B cell (primary cell): ENCODE results near the gene SFXN1. TPM values are rescaled to one million over a fixed set of nuclear protein-coding genes. Genes with fewer than 3 reads are reported as not detected.

ENCODE experiments used
- ATAC-seq: fragments of 200-7000 bp; cut with Tn5 transposase; one replicate; pipeline ENCODE4 v1.10.0; 2021; ENCODE audit warnings: low read depth, mild to moderate bottlenecking, moderate number of reproducible peaks, moderate library complexity
- CTCF ChIA-PET: fragments of 350-600 bp; sonication (Branson Sonifier 250); formaldehyde crosslinking; loops from one replicate; lab custom pipeline; 2021; ENCODE audit warnings: antibody characterized with exemption, inconsistent platforms; lab: Charles Lee
- POLR2A ChIA-PET: fragments of 350-600 bp; sonication (Branson Sonifier 250); formaldehyde crosslinking; loops from one replicate; lab custom pipeline; 2021; ENCODE audit warnings: antibody characterized with exemption; lab: Charles Lee
- DNase-seq: peaks from one replicate; pipeline ENCODE4 v3.0.0; 2013
- H2AFZ ChIP-seq: 2 replicates; pipeline ENCODE4 v1.6.1; 2012; ENCODE audit warnings: mild to moderate bottlenecking, low read depth, low read length; ENCODE audit not compliant: insufficient read depth, poor library complexity, severe bottlenecking
- H3K27ac ChIP-seq, 2 donors: 1 replicate in 1 of 2; 2 replicates in 1 of 2; pipeline ENCODE4 v1.5.1; 2012 to 2013; ENCODE audit warnings: low read length in 2 of 2, mild to moderate bottlenecking in 2 of 2, moderate library complexity in 1 of 2
- H3K27me3 ChIP-seq, 4 experiments: fragments of 200-600 bp in 1 of 4; sonication (generic) in 1 of 4; replicated peaks in 1 of 4; 1 replicate in 2 of 4; 2 replicates in 2 of 4; pipeline versions ENCODE4 v1.6.1 to v1.7.0; 2013 to 2016; ENCODE audit warnings: low read length in 3 of 4, mild to moderate bottlenecking in 2 of 4, mixed read lengths in 1 of 4, moderate library complexity in 1 of 4; ENCODE audit not compliant: insufficient read depth in 4 of 4, control insufficient read depth in 3 of 4; ENCODE audit errors: control extremely low read depth in 1 of 4
- H3K36me3 ChIP-seq, 2 experiments: replicated peaks in 1 of 2; 1 replicate in 1 of 2; 2 replicates in 1 of 2; pipeline versions ENCODE4 v1.6.1 to v1.7.1; 2013; ENCODE audit warnings: low read length in 1 of 2; ENCODE audit not compliant: insufficient read depth in 2 of 2, control insufficient read depth in 1 of 2; ENCODE audit errors: control extremely low read depth in 1 of 2, extremely low read depth in 1 of 2
- H3K4me1 ChIP-seq, 2 donors: fragments of 200-600 bp in 1 of 2; sonication (generic) in 1 of 2; 1 replicate in 1 of 2; 2 replicates in 1 of 2; pipeline versions ENCODE4 v1.5.1 to v1.6.1; 2013 to 2017; ENCODE audit warnings: low read length in 2 of 2; ENCODE audit not compliant: control insufficient read depth in 2 of 2, insufficient read depth in 2 of 2
- H3K4me2 ChIP-seq: replicated peaks from 2 replicates; pipeline ENCODE3; 2012; ENCODE audit warnings: mild to moderate bottlenecking, low read depth, low read length; ENCODE audit not compliant: poor library complexity, severe bottlenecking
- H3K4me3 ChIP-seq, 5 experiments: fragments of 200-600 bp in 1 of 5; sonication (generic) in 1 of 5; 1 replicate in 3 of 5; 2 replicates in 2 of 5; pipeline versions ENCODE4 v1.5.1 to v1.7.0; 2011 to 2016; ENCODE audit warnings: low read length in 4 of 5, mild to moderate bottlenecking in 4 of 5, low read depth in 2 of 5, control low read depth in 1 of 5, moderate library complexity in 1 of 5; ENCODE audit not compliant: insufficient read depth in 1 of 5; ENCODE audit errors: control extremely low read depth in 1 of 5, extremely low read depth in 1 of 5
- H3K79me2 ChIP-seq: fragments of 200-600 bp; sonication (generic); one replicate; pipeline ENCODE4 v1.6.0; 2016; ENCODE audit warnings: low read length; ENCODE audit not compliant: control insufficient read depth, insufficient read depth
- H3K9ac ChIP-seq: fragments of 200-600 bp; sonication (generic); 2 replicates; pipeline ENCODE4 v1.6.1; 2017; ENCODE audit warnings: mild to moderate bottlenecking, low read length, moderate library complexity
- H3K9me3 ChIP-seq, 3 donors: one replicate each; pipeline versions ENCODE4 v1.6.1 to v1.7.1; 2013; ENCODE audit warnings: low read length in 2 of 3; ENCODE audit not compliant: control insufficient read depth in 2 of 3, insufficient read depth in 1 of 3; ENCODE audit errors: control extremely low read depth in 1 of 3
- H4K20me1 ChIP-seq: 2 replicates; pipeline ENCODE4 v1.6.0; 2012; ENCODE audit warnings: mild to moderate bottlenecking, low read length; ENCODE audit not compliant: insufficient read depth, control insufficient read depth, poor library complexity, severe bottlenecking
- H3K27ac Mint-ChIP-seq: one replicate; pipeline ENCODE4 v1.8.0; 2021; ENCODE audit warnings: mixed read lengths
- H3K27me3 Mint-ChIP-seq: one replicate; pipeline ENCODE4 v1.8.0; 2021; ENCODE audit warnings: mixed read lengths
- H3K4me1 Mint-ChIP-seq: one replicate; pipeline ENCODE4 v1.8.0; 2021; ENCODE audit warnings: mixed read lengths
- H3K4me3 Mint-ChIP-seq: one replicate; pipeline ENCODE4 v1.8.0; 2021; ENCODE audit warnings: mixed read lengths
- H3K9me3 Mint-ChIP-seq: one replicate; pipeline ENCODE4 v1.8.0; 2022; ENCODE audit warnings: mixed read lengths; ENCODE audit not compliant: insufficient read depth
- CTCF ChIP-seq: fragments of 200-600 bp; IDR thresholded peaks from one replicate; pipeline ENCODE4 v1.8.0; 2022; ENCODE audit warnings: antibody characterized with exemption, mild to moderate bottlenecking
- EZH2 ChIP-seq: IDR thresholded peaks from 2 replicates; pipeline ENCODE4 v1.6.1; 2012; ENCODE audit warnings: borderline replicate concordance, low read depth, mild to moderate bottlenecking, moderate library complexity, low read length; ENCODE audit not compliant: insufficient read depth, poor library complexity, severe bottlenecking
- WGBS: methylation state at CpG from one replicate; pipeline ENCODE4 v1.1.5; 2013; ENCODE audit warnings: missing lambda C conversion rate; ENCODE audit not compliant: insufficient coverage; 5-methylcytosine and 5-hydroxymethylcytosine counted together
- intact Hi-C: fragments of 100-400 bp; cut with micrococcal nuclease; formaldehyde crosslinking; loops from one replicate; pipeline ENCODE4 v1.10.0; 2022
- polyA plus RNA-seq: library from polyadenylated mRNA; depleted of rRNA; stranded (reverse); fragments of >200 nt; gene quantifications from 2 replicates; pipeline ENCODE4 v1.2.3, GENCODE V29; 2012
- total RNA-seq, 2 donors: library from RNA; stranded (reverse); fragments of 120-200 nt in 1 of 2; gene quantifications; 1 replicate in 1 of 2; 2 replicates in 1 of 2; pipeline versions ENCODE4 v1.2.3 to v1.2.4, GENCODE V29; 2013 to 2022

Gene SFXN1
- total and polyA plus RNA-seq, 2 donors (not counting 1 experiment from before 2014, with no cell fraction given) = 16.4 to 30.5 TPM

DNA sequence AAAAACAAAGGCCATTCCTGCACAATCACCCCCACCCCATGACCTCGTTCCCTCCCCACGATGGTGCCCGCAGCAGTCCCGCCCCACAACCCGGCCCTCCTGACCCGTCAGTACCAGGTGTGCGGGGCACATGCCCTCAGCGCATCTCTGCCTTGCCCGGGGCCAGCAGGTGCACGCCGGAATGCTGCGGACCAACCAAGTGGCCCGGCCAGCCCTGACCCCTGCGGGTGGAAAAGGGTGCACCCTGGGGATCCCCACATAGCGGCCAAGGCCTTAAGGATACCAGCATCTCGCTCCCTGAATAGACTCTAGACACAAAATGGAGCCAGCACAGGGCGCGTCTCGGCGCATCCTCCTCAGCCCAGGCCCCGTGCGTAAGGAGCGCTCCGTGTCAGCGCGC, 6.0 kb downstream of the SFXN1 start:
- TF ChIP-seq CTCF = no peak
- TF ChIP-seq EZH2 = no peak
- CTCF ChIA-PET = interaction anchor here (0.9 kb wide), 1 partner anchor 24 kb away, joined by 3 read pairs; no protein-coding TSS in a partner anchor

DNA sequence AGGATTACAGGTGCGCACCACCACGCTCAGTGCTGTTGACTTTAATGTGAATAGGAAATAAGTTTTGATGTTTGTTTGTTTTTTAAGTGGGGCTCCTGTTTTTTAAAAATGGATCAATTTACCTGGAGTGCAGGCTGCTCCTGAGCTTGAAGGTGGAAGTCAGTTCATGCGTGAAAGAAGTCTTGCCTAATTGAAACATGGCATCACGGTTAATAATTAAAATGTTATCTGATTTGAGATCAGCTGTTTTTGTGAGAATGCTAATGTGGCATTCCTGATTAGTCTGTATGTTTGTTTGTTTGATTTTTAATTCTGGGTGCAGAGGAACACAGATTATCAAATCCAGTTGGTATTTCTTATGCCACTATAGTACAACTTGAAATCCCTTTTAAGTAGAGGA, 6.5 kb downstream of the SFXN1 start:
- ChIA-PET CTCF (interaction anchor here (0.9 kb wide), 1 partner anchor 24 kb away, joined by 3 read pairs; no protein-coding TSS in a partner anchor), POLR2A (no interaction called here)
- Histone ChIP-seq H3K4me2 (no peak overlapping the region), H3K79me2 (peaks cover 93% of the 10 kb centered on the region), H3K9me3 (no peaks in the 10 kb centered on the region), H4K20me1 (peaks cover 9% of the 10 kb centered on the region), H3K36me3 (peaks cover 0 to 21% of the 10 kb centered on the region in 2 experiments), H3K27ac (no peak overlapping the region), H3K4me1 (peaks cover 6 to 9% of the 10 kb centered on the region in 2 donors), H3K4me3 (no peak overlapping the region), H3K9ac (no peak overlapping the region), H2AFZ (no peak overlapping the region), H3K27me3 (no peaks in the 10 kb centered on the region)
- intact Hi-C loops = no loop called here
- no peak for DNase-seq
- H3K4me1 Mint-ChIP-seq = peaks cover 29% of the 10 kb centered on the region
- no peaks in the 10 kb centered on the region for H3K9me3 Mint-ChIP-seq
- TF ChIP-seq CTCF (no peak), EZH2 (no peak)
- whole genome bisulfite sequencing = 100% methylated on average over 1 of the region's 4 CpGs
- H3K27ac Mint-ChIP-seq = no peak overlapping the region
- no peaks in the 10 kb centered on the region for H3K27me3 Mint-ChIP-seq
- no peak for ATAC-seq
- no peak overlapping the region for H3K4me3 Mint-ChIP-seq

More for the DNA sequence above, 6.0 kb downstream of the SFXN1 start:
- H3K4me3 Mint-ChIP-seq = no peak overlapping the region
- peaks cover 9% of the 10 kb centered on the region for H4K20me1 ChIP-seq
- intact Hi-C loops = no loop called here
- H3K4me1 ChIP-seq = peaks cover 12 to 14% of the 10 kb centered on the region in 2 donors
- H3K9me3 Mint-ChIP-seq = no peaks in the 10 kb centered on the region
- H3K4me1 Mint-ChIP-seq = peaks cover 31% of the 10 kb centered on the region
- no peak overlapping the region for H3K27ac Mint-ChIP-seq
- H3K4me3 ChIP-seq = no peak overlapping the region
- WGBS = 98% methylated on average over 26 of the region's 26 CpGs
- no peak overlapping the region for H3K27ac ChIP-seq
- no peak overlapping the region for H3K9ac ChIP-seq
- no peak overlapping the region for H2AFZ ChIP-seq
- ATAC-seq (no peak), DNase-seq (no peak)
- H3K36me3 ChIP-seq = peaks cover 0 to 21% of the 10 kb centered on the region in 2 experiments
- POLR2A ChIA-PET = no interaction called here
- H3K9me3 ChIP-seq = no peaks in the 10 kb centered on the region
- no peak overlapping the region for H3K4me2 ChIP-seq
- no peaks in the 10 kb centered on the region for H3K27me3 ChIP-seq
- peaks cover 94% of the 10 kb centered on the region for H3K79me2 ChIP-seq
- no peaks in the 10 kb centered on the region for H3K27me3 Mint-ChIP-seq
